ENCODE results near the gene GRK1. TPM values are rescaled to one million over a fixed set of nuclear protein-coding genes. Genes with fewer than 3 reads are reported as not detected.

GRK1 gene
- total RNA-seq, 2 experiments from 2014 or later: not detected

- H3K9me3 ChIP-seq (ENCODE audit: control insufficient read depth in 1 of 2, insufficient read depth in 1 of 2, low read length in 2 of 2): peaks cover 0 to 5% of the 10 kb centered on the region in 2 experiments
- peaks cover 28% of the 10 kb centered on the region for H3K36me3 Mint-ChIP-seq (ENCODE audit: low read depth)
- no peak overlapping the region for H3K4me3 ChIP-seq (ENCODE audit: low read length)
- no peak overlapping the region for H3K4me3 Mint-ChIP-seq
- CTCF ChIA-PET: no interaction called here
- DNase-seq: peak in 1 of 14 experiments; percentile 27
- H3K27ac Mint-ChIP-seq: no peak overlapping the region
- TF ChIP-seq CTCF (IDR thresholded peaks at IDR 0.05): no peak
- peaks cover 6% of the 10 kb centered on the region for H3K4me1 Mint-ChIP-seq (ENCODE audit: low read depth)
- H3K27me3 Mint-ChIP-seq: no peaks in the 10 kb centered on the region
- H3K9me3 Mint-ChIP-seq: no peaks in the 10 kb centered on the region
- no peak overlapping the region for H3K27ac ChIP-seq (ENCODE audit: low read depth in 1 of 2, low read length in 2 of 2)
- POLR2A ChIA-PET: no interaction called here
- peaks cover 24% of the 10 kb centered on the region for H3K36me3 ChIP-seq (ENCODE audit: insufficient read depth, low read length)
- intact Hi-C loops (cut with DNase I, micrococcal nuclease): no loop called here
- no peaks in the 10 kb centered on the region for H3K27me3 ChIP-seq (ENCODE audit: control insufficient read depth in 1 of 2, insufficient read depth in 2 of 2, low read length in 2 of 2)
- ATAC-seq (ENCODE audit: poor library complexity): no peak
- H3K4me1 ChIP-seq (ENCODE audit: insufficient read depth, low read length): peaks cover 5% of the 10 kb centered on the region
Measured at GRCh38 chr13:113625965-113626721, 40.9 kb upstream of the GRK1 start.

- no peaks in the 10 kb centered on the region for H3K9me3 Mint-ChIP-seq
- no peak overlapping the region for H3K27ac ChIP-seq (ENCODE audit: low read depth in 1 of 2, low read length in 2 of 2)
- CTCF ChIA-PET: no interaction called here
- no peaks in the 10 kb centered on the region for H3K27me3 ChIP-seq (ENCODE audit: control insufficient read depth in 1 of 2, insufficient read depth in 2 of 2, low read length in 2 of 2)
- H3K4me1 Mint-ChIP-seq (ENCODE audit: low read depth): peaks cover 6% of the 10 kb centered on the region
- H3K4me3 ChIP-seq (ENCODE audit: low read length): no peak overlapping the region
- H3K4me1 ChIP-seq (ENCODE audit: insufficient read depth, low read length): peaks cover 5% of the 10 kb centered on the region
- H3K27me3 Mint-ChIP-seq: no peaks in the 10 kb centered on the region
- intact Hi-C loops (cut with DNase I, micrococcal nuclease): no loop called here
- ATAC-seq (ENCODE audit: poor library complexity): no peak
- no peak for TF ChIP-seq CTCF (IDR thresholded peaks at IDR 0.05)
- peaks cover 34% of the 10 kb centered on the region for H3K36me3 ChIP-seq (ENCODE audit: insufficient read depth, low read length)
- no peak overlapping the region for H3K4me3 Mint-ChIP-seq
- peaks cover 0 to 5% of the 10 kb centered on the region in 2 experiments for H3K9me3 ChIP-seq (ENCODE audit: control insufficient read depth in 1 of 2, insufficient read depth in 1 of 2, low read length in 2 of 2)
- POLR2A ChIA-PET: no interaction called here
- DNase-seq: peak in 1 of 14 experiments; percentile 23
- peaks cover 37% of the 10 kb centered on the region for H3K36me3 Mint-ChIP-seq (ENCODE audit: low read depth)
- H3K27ac Mint-ChIP-seq: no peak overlapping the region
Measured at GRCh38 chr13:113627136-113627535, 39.9 kb upstream of the GRK1 start.

GRCh38 chr13:113628291-113629270, 38.4 kb upstream of the GRK1 start:
- peak overlapping the region; percentile 56 for H3K27ac Mint-ChIP-seq

More at GRCh38 chr13:113628291-113629270, 38.4 kb upstream of the GRK1 start:
- H3K4me1 ChIP-seq (ENCODE audit: insufficient read depth, low read length): peaks cover 7% of the 10 kb centered on the region
- TF ChIP-seq CTCF (IDR thresholded peaks at IDR 0.05): no peak
- POLR2A ChIA-PET: no interaction called here
- CTCF ChIA-PET: no interaction called here
- no peak for ATAC-seq (ENCODE audit: poor library complexity)
- DNase-seq: peak in 1 of 14 experiments; percentile 21
- H3K27me3 Mint-ChIP-seq: no peaks in the 10 kb centered on the region
- peaks cover 16% of the 10 kb centered on the region for H3K4me1 Mint-ChIP-seq (ENCODE audit: low read depth)
- no peaks in the 10 kb centered on the region for H3K27me3 ChIP-seq (ENCODE audit: control insufficient read depth in 1 of 2, insufficient read depth in 2 of 2, low read length in 2 of 2)
- no peak overlapping the region for H3K4me3 ChIP-seq (ENCODE audit: low read length)
- no peak overlapping the region for H3K4me3 Mint-ChIP-seq
- intact Hi-C loops (cut with DNase I, micrococcal nuclease): no loop called here
- peaks cover 41% of the 10 kb centered on the region for H3K36me3 ChIP-seq (ENCODE audit: insufficient read depth, low read length)
- peaks cover 0 to 1% of the 10 kb centered on the region in 2 experiments for H3K9me3 ChIP-seq (ENCODE audit: control insufficient read depth in 1 of 2, insufficient read depth in 1 of 2, low read length in 2 of 2)
- no peak overlapping the region for H3K27ac ChIP-seq (ENCODE audit: low read depth in 1 of 2, low read length in 2 of 2)
- H3K36me3 Mint-ChIP-seq (ENCODE audit: low read depth): peaks cover 44% of the 10 kb centered on the region
- H3K9me3 Mint-ChIP-seq: no peaks in the 10 kb centered on the region
